ENCODE measurements around the gene MAPK7.

Gene MAPK7

DNA sequence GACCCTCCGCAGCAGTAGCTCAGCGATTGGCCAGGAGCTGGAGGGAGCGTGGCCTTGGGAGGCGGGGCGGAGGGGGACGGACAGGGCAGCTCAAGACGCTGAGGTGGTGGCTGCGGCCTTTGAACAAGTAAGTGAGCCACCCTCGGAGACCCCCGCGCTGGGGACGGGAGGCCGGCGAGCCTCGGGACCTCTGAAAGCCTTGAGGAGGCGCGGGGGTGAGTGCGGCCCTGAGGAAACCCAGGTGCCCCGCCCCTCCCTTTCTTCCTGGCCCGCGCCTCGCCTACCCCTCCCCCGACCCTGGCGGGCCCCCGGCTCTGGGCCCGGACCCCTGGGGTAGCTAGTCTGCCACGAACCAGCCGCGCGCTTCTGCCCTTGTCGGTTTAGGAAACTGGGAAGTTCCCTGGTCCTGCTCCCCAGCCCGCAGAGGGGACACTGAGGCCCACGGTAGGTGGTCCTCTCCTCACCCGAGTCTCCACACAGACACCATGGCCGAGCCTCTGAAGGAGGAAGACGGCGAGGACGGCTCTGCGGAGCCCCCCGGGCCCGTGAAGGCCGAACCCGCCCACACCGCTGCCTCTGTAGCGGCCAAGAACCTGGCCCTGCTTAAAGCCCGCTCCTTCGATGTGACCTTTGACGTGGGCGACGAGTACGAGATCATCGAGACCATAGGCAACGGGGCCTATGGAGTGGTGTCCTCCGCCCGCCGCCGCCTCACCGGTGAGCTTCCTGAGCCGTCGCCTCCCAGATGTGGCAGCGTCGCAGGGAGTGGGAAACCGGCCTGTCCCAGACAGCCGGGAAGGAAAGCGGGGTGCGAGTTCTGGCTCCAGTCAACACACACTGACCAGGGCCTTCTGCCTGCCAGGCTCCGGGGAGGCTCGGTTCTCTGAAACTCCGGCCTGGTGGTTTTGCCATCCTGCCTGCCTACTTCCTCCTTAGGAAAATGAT, at the start of gene MAPK7:
TSS of gene MAPK7 (plus strand) at position 83 of the 945 bp plus-strand sequence. CDS start at position 486, 403 bp downstream.
- peak; percentile 52 for DNase-seq

DNA sequence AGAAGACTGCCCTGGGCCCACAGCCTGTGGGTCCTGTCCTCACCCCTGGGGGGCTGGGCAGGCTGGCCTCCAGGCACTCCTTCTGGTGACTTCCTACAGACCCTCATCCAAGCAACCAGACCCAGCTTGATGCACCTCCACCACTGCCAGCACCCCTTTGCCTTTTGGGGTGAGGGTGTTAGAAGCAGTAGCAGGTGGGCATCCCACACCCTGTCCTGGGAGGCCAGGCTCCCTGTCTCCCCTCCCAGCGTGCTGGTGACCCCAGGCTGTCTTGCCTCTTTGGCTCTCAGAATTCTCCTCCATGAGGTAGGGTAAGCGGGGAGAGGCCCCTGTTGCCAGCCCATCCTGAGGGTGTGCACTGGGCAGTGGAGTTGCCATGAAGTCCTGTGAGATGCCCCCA, 49.2 kb upstream of the MAPK7 start:
- DNase-seq: no peak

DNA sequence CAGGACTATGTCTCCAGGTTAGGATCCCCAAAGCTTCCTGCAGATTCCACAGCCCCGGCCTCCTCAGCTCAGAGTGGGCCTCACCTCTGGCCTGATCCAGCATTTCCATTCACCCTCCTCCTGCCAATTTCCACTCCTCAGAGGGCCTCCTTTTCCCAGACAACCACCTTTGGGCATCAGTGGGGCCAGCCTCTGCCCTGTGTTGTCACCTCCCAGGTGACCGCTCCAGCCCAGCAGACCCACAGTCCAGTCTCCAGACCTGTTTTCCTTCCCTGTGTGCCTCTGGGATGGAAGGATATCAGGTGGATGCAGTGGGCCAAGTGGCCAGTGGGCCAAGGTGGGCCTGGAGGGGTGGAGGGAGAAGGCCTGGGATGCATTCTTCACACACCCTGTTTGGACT, 48.5 kb upstream of the MAPK7 start:
- DNase-seq: no peak

DNA sequence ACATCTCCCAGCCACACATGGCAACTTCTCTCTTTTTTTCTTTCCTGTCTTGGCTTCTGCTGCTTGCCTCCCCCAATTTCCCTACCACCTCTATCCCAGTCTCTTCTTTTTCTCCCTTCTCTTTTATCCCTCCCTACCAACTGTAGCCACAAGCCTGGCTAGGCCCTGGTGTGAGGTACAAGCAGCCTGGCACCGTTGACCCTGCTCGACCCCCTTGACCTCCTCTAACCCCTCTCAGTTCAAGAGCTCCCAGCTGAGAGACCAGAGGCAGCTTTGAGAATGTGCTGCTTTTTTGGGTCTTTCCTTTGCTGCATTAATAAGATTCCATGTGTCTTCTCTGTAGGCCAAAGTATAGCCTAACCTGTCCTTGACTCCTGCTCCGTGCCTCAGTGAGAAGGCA, 48.0 kb upstream of the MAPK7 start:
- no peak for DNase-seq

DNA sequence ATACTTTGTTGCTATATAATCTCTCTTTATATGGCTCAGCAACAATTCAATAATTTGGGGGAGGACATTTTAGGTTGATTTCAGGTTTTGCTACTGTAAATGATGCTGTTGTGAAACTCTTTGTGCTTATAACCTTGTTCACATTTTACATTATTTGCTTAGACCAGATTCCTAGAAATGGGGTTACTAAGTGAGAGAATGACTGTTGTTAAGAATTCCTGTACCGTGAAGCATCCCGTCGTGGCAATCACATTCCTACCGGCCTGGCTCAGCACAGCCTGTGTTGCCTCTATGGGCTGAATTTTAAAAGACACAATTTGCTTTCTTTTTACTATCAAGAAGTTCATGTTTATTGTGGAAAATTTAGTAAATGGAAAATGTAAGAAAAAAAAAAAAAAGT, 47.2 kb upstream of the MAPK7 start:
- DNase-seq: no peak

DNA sequence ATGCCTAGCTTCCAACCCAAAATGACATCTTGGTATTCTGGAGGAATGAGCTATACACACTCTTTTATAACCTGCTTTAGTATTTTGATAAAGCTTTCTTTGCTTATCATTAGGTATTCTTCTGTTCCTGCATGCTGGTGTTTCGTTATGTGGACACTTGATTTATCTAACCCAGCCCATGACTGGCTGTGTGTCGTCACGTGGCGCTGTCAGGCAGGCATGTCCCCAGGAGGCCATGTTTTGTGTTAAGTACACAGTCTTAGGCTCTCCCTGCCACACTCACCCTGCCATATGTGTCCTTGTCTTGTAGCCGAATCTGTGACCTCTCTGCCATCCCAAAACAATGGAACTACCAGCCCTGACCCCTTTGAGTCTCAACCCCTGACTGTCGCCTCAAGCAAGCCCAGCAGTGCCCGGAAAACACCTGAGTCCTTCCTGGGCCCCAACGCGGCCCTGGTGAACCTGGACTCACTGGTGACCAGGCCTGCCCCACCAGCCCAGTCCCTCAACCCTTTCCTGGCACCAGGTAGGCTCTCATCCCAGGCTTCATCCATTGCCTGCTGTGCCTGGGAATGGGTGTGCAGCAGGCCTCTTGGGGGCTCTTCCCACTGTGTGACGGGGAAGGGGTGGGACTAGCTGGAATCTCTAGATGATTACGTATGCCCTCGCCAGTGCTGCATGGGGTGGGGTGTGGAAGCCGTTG, 46.6 kb upstream of the MAPK7 start:
- DNase-seq: no peak

DNA sequence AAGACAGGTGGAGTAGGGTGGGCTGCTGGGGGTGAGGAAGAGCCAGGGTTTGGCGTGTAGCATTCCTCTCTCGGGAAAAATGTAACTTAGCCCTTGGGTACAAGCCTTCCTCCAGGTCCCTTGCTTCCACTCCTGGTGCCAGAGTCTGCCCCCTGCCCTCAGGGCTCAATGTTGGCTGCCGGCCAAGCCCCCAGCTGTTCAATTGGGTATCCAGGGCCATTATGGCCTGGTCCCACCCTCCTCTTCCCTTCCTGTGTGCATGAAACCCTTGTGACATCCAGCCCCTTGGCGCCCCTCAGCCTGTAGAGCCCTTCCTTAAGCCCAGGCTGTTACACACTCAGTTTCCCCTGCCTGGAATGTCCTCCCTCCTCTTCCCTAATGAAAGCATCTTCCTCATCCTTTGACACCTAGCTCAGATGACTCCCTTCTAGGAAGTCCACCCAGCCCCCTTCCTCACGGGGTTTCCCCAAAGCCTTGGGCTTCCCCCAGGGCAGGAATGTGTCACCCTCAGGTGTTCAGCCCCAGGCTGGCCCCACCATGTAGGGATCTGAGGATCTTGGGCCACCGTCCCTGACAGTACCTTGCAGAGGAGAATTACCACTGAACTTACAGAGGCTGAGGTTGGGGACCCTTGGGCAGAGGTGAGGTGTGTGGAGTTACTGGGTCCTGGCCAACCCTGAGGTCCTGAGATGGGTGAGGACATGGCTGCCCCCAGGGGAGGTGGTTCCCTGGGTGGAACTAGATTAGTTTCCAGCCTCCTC, 45.7 kb upstream of the MAPK7 start:
- DNase-seq: no peak

DNA sequence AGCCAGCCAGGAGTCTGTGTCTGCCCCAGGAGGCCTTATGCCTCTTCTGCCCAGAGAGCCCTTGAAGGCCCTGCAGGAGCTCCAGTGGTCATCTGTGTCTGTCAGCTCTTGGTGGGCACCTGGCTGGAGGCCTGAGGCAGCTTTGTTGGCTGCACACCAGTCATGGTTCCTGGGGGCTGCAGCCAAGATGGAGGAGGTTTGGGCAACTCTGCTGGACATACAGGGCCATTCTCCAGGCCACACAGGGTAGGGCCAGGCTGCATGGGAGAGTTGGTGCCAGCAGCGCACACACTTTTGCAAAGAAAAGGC, 45.2 kb upstream of the MAPK7 start:
- no peak for DNase-seq

DNA sequence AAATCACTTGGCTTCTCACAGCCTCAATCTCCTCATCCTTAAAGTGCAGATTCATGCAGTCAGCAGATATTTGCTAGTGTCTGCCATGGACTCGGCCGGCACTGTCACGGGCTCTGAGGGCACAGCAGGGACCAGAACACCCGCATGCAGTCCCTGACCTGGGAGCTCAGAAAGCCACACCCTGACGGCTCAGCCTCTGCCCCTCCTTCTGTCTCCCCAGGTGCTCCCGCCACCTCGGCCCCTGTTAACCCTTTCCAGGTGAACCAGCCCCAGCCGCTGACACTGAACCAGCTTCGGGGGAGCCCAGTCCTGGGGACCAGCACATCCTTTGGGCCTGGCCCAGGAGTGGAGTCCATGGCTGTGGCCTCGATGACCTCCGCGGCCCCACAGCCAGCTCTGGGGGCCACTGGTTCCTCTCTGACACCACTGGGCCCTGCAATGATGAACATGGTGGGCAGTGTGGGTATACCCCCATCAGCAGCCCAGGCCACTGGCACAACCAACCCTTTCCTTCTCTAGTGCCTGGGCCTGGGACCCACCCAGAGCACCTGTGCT, 44.5 kb upstream of the MAPK7 start:
- no peak for DNase-seq

DNA sequence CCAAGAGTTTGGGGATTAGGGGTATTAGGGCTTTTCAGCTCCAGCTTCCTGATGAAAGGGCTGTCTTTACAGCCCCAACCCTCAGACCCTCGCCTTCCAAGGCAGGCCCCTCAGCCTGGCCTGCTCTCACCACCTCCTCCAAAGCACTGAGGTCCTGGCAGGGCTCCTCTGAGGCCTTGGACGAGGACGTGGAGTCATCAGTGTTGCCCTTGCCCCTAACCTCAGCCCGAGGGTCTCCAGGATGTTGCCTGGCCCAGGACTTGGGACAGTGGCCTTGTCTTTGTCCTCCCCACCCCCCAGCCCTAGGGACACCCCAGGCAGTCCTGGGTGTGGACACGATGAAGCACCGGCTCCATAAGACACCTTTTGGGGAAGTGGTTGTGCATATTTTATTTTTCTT, 44.0 kb upstream of the MAPK7 start:
- DNase-seq: no peak

DNA sequence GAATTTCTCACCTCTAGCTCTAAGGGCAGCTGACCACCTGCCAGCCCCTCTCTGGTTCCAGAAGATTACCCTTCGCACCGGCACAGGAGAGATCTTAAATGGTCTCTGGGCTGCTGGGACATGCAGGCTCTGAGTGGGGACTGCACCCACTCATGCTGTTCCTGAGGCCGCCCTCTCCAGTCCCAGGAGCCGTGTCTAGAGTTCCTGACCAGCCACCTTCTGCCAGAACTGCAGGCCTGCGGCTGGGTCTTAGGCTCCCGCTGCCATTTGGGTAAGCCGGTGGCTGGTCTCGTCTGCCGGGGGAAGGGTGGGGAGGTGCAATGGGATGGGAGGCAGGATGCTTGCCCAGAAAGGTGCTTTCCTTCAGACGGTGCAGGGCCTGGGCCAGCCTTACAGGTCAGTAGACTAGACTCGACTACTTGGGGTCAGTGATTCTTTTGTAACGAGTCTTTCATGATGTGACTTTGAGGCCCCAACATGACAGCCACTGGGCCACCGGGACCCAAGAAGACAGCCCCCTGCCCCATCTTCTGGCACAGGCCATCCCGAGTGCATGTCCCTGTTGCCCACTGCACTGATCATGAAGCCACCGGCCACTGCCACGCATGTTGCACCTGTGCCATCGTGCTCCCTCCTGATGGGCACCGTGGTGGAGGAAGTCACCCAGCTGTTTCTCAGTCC, 42.2 kb upstream of the MAPK7 start:
- DNase-seq: no peak

DNA sequence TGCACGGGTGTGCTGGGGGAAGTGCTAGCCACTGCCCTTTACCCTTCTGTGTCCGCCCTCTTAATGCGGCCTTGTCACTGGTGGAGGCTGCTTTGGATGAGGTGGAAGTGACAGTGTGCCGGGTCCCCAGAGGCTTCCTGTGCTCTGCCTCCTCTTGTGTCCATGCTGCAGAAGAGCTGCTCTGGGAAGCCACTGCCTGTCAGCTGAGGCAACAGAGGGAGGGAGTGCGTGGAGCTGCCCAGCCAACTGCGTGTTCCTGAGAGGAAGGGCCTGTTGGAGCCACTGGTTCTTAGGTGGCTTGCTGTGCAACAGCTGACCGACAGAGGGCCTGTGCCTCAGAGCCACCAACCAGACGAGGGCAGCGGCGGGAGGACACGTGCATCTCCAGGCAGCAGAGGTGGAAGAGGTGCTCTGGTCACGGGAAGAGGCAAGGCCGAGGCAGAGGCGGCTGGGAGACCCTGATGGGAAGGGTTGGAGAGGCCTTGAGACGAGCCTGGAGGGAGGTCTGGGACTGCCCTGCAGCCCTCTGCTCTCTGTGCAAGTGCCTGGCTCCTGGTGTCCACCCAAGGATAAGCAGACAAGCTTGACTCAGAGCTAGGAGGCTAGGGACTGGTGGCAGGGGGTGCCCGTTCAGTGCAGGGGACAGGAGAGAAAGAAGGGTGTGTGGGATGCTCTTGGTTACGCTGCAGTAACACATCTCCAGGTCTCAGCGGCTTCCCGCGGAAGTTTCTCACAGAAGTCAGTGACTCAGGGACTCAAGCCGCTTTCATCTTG, 41.2 kb upstream of the MAPK7 start:
- DNase-seq: no peak

DNA sequence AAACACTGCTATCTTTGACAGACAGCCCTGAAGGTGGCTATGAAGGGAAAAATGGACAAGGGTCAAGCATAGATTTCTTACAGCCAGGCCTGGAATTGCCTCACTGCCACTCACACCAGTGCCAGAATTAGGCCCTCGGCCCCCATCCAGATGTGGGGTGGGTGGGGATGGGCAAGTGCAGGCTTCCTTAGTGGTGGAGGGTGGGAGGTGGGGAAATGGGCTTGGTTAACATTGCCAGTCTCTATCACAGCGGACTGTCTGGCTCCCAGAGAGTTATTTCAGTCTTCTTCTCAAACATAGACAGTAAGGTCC, 40.6 kb upstream of the MAPK7 start:
- no peak for DNase-seq

DNA sequence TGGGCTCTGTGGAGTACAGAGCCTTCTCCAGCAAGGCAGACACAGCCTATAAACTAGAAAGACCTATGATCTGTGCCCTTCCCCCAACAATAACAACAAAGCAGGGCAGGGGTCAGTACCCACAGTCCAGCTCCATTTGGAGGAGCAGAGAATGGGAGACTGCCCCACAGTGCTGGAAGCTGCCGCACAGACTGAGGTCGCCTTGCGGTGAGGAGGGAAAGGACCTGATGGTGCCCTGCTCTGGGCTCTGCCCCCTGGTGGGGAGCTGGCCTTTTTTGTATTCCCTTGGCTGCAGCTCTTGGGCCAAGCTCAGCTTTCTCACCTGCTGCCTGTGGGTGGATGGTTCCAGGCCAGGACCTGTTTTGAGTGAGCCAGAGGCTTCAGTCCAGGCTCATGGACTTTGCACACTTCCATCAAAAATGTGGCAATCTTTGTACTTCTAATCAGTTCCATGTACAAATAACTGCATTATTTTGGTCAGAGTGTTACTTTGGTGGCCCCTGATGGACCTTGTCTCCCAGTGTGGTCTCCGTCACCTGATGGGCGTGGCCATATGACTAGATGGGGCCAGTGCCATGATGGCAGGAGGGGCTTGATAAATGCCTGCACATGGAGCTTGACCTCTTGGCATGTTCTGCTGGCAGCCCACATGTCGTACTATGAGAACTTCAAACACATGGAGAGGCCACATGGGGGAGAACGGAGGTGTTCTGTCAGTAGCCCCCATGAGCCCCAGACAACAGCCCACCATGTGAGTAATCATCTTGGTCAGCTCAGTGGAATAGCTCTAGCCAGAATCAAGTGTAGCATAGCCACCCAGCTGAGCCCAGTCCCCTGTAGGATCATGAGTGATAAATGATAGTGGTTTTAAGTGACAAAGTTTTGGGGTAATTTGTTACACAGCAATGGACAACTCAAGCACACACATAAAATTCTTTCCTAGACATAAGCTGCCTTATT, 40.0 kb upstream of the MAPK7 start:
- DNase-seq: no peak

DNA sequence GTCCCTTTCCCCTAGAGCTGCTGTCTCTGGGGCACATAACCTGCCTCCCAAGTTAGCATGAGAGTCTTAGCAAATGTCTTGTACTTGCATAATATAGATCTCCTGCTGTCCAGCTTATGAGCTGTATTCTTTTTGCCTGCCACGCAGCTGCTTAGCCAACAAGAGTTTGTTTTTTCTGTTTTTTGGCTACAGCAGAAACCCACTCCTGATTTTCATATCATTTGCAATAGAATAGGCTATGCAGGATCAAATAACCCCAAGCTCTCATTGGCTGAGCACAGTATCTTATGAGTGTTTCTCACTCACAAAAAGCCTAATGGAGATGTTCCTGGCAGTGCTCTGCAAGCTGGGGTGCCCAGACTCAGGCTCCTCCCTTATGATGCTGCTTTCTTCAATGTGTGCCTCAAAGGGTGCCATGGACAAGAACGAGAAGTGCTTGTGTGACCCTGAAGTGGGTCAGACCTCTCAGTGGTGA, 38.9 kb upstream of the MAPK7 start:
- no peak for DNase-seq

DNA sequence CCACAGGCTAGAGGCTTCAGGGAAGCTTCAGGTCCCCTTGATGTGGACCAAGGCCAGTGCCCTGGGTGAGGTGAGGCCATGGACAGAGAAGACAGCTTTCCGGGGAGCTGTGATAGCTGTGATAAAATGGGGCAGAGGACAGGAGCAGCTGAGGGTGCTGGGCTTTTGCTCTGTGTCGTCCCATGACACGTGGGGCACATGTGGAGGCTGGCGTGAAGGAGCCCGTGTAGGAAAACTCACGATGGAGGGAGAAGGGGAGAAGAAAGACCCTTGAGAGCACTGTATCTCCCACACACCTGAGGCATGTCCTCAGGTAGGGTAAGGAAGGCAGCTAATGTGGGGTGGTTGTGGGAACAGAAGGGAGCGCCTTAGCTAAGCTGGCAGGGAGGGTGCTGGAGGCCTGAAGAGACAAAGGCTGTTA, 37.1 kb upstream of the MAPK7 start:
- no peak for DNase-seq

DNA sequence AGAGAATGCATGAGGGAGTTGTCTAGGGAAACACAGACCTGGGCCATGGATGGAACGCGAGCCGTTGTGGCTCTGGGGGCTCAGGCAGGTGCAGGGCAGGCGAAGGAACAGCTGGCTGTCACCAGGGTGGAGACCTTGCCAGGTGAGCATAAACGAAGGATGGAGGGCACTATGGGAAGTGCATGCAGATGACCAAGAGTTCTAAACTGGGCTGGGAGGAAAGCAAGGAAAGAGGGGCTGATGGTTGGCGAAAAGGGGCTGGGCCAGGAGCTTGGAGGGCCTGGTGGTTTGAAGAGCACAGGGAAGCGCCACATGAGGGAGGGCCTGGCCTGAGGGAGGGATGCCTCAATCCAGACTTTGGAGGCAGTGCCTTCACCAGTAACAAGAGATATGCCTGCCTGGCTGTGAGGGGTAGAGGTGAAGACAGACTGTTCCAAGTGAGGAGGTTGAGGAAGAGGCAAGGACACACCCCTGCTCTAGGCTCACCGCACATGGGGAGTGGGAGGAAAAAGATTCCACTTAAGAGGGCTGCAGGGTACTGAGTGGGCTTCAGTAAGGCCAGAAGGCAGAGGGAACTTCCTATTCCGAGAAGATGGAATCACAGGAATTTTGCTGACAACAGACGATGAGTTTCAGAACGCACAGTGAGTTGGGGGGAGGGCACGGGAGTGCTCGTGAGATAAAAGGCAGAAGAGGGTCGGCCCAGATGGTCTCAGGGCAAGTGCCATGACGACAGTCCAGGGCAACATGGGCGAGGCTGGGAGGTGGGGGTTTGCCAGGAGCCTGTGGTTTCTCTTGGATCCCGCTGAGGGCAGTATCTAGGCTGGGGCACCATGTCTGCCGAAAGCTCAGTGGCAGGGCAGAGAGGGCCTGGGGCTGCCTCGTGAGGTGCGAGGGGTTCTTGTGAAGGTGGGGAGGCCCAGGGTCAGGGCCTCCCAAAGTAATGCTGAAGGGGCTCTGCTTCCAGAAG, 36.4 kb upstream of the MAPK7 start:
- DNase-seq: no peak

DNA sequence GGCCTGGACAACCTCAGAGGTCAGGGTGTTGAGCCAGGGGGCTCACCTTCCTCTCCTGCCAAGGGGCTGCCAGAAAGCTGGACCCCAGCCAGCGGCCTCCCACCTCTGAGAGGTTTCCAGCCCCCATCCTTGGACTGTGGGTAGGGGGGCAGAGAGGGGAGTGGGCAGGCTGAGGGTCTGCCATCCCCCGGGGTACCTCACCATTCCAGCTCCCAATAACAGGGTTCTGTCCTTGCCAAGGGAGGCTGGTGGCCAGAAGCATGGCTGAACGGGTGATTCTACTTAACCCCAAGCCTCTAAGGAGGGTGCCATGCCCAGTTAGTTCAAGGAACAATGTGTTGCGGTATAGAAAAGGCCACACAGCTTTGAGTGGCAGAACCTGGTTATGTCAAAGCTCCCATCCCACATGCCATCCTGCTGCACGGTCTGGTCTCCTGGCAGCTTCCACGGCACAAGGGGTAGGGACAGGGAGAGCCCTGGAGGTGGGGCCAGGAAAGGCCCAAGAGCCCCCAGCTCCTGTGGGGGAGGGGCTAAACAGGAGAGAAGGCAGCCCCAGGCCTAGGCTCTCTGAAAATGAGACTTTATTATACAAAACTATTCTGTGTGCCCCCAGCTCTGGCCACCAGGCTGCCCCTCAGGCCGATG, 35.6 kb upstream of the MAPK7 start:
- no peak for DNase-seq

DNA sequence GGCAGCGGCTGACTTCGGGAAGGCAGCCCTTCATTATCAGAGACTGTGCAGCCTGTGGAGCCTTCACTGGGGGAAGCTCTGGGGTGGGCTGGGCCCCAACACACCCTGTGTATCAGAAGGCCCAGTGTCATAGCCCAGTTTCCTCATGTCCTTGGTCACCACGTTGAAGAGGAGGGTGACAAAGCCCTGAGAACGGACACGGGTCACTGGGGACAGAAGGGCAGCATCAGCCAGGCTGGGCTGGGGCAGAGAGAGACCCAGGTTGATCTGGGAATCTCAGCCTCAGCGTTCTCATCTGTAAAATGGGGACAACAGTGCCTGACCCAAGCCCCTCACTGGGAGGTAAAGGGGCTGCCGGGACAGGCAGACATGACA, 35.1 kb upstream of the MAPK7 start:
- DNase-seq: no peak

Data from right forelimb (tissue), 1 donor.